H1 (cell line): ENCODE results near the gene SPACA5B. TPM values are rescaled to one million over a fixed set of nuclear protein-coding genes. Genes with fewer than 3 reads are reported as not detected.
"Not testable (repeated sequence)": the region's sequence is repeated elsewhere in the genome, so short reads cannot be mapped to it uniquely, and the experiment has no call there.

ENCODE experiments used
- CTCF ChIA-PET: fragments of 300-600 bp; sonication (Branson Sonifier 250); formaldehyde crosslinking; loops from one replicate; lab custom pipeline; 2021; ENCODE audit not compliant: partially characterized antibody; lab: Charles Lee
- POLR2A ChIA-PET: fragments of 300-600 bp; sonication (Branson Sonifier 250); formaldehyde crosslinking; loops from one replicate; lab custom pipeline; 2021; ENCODE audit warnings: inconsistent platforms; ENCODE audit not compliant: partially characterized antibody; lab: Charles Lee
- DNase-seq, 2 experiments: peaks; one replicate each; pipeline versions ENCODE4 v3.0.0 to v3.0.0-alpha.2; 2010 to 2022; ENCODE audit warnings: low spot score in 2 of 2, low read depth in 1 of 2, mixed read lengths in 1 of 2
- FAIRE-seq: peaks from 2 replicates; lab custom pipeline; 2011; peaks lifted over from hg19 to GRCh38; lab: Jason Lieb, UNC
- H2AFZ ChIP-seq: 2 replicates; pipeline ENCODE4 v1.8.1; 2012; ENCODE audit warnings: low read length, inconsistent platforms
- H2AK5ac ChIP-seq: 2 replicates; pipeline ENCODE4 v1.6.1; 2013; ENCODE audit warnings: low read depth, low read length
- H2BK120ac ChIP-seq: replicated peaks from 2 replicates; pipeline ENCODE3; 2013; ENCODE audit warnings: low read depth, low read length, inconsistent platforms
- H2BK12ac ChIP-seq: 2 replicates; pipeline ENCODE4 v1.6.1; 2013; ENCODE audit warnings: low read depth, low read length
- H2BK15ac ChIP-seq: 2 replicates; pipeline ENCODE4 v1.6.1; 2013; ENCODE audit warnings: low read length
- H2BK20ac ChIP-seq: 2 replicates; pipeline ENCODE4 v1.6.1; 2013; ENCODE audit warnings: low read length
- H2BK5ac ChIP-seq: 2 replicates; pipeline ENCODE4 v1.6.1; 2013; ENCODE audit warnings: low read depth, low read length
- H3K14ac ChIP-seq: 2 replicates; pipeline ENCODE4 v1.6.1; 2013; ENCODE audit warnings: inconsistent platforms; ENCODE audit not compliant: insufficient read length
- H3K18ac ChIP-seq: 2 replicates; pipeline ENCODE4 v1.6.1; 2013; ENCODE audit warnings: low read length; ENCODE audit errors: extremely low read depth
- H3K23ac ChIP-seq: 2 replicates; pipeline ENCODE4 v1.6.1; 2013; ENCODE audit warnings: inconsistent platforms; ENCODE audit not compliant: insufficient read length
- H3K23me2 ChIP-seq: 2 replicates; pipeline ENCODE4 v1.6.1; 2013; ENCODE audit warnings: low read depth, low read length
- H3K27ac ChIP-seq: 2 replicates; pipeline ENCODE4 v1.6.1; 2011; ENCODE audit warnings: low read depth, low read length, inconsistent platforms
- H3K27me3 ChIP-seq, 4 experiments: replicated peaks in 1 of 4; 1 replicate in 1 of 4; 2 replicates in 3 of 4; pipeline versions ENCODE4 v1.6.1 to v1.8.1; 2011 to 2013; ENCODE audit warnings: low read length in 3 of 4, mild to moderate bottlenecking in 3 of 4, inconsistent platforms in 2 of 4, mixed read lengths in 2 of 4, moderate library complexity in 1 of 4; ENCODE audit not compliant: control insufficient read depth in 3 of 4, insufficient read depth in 3 of 4; ENCODE audit errors: extremely low read depth in 1 of 4
- H3K36me3 ChIP-seq, 4 experiments: 2 replicates each; pipeline versions ENCODE4 v1.6.1 to v1.8.1; 2011 to 2013; ENCODE audit warnings: mild to moderate bottlenecking in 4 of 4, low read length in 3 of 4, moderate library complexity in 2 of 4, control low read depth in 1 of 4, inconsistent platforms in 1 of 4; ENCODE audit not compliant: insufficient read depth in 4 of 4, control insufficient read depth in 2 of 4
- H3K4ac ChIP-seq: replicated peaks from 2 replicates; pipeline ENCODE3; 2013; ENCODE audit warnings: low read length, low read depth, mixed read lengths, inconsistent platforms; ENCODE audit not compliant: insufficient read length
- H3K4me1 ChIP-seq, 4 experiments: replicated peaks in 1 of 4; 1 replicate in 1 of 4; 2 replicates in 3 of 4; pipeline versions ENCODE4 v1.6.1 to v1.8.1; 2011 to 2013; ENCODE audit warnings: low read length in 3 of 4, inconsistent platforms in 2 of 4, mixed read lengths in 1 of 4; ENCODE audit not compliant: insufficient read depth in 4 of 4, control insufficient read depth in 3 of 4
- H3K4me2 ChIP-seq, 2 experiments: 2 replicates each; pipeline versions ENCODE4 v1.6.1 to v1.8.1; 2011 to 2013; ENCODE audit warnings: low read depth in 2 of 2, low read length in 2 of 2, control low read depth in 1 of 2, inconsistent platforms in 1 of 2, mild to moderate bottlenecking in 1 of 2; ENCODE audit not compliant: insufficient read depth in 1 of 2
- H3K4me3 ChIP-seq, 4 experiments: fragments of 200-600, 300-600 bp in 1 of 4; sonication (generic), shearing (Covaris generic), sonication (Bioruptor Twin) in 1 of 4; 2 replicates each; pipeline versions ENCODE4 v1.5.1 to v1.8.1; 2011 to 2016; ENCODE audit warnings: low read length in 4 of 4, low read depth in 3 of 4, control low read depth in 2 of 4, inconsistent platforms in 2 of 4, mild to moderate bottlenecking in 2 of 4, mixed read lengths in 1 of 4, moderate library complexity in 1 of 4; ENCODE audit not compliant: insufficient read depth in 2 of 4; ENCODE audit errors: extremely low read depth in 1 of 4
- H3K56ac ChIP-seq: replicated peaks from 2 replicates; pipeline ENCODE3; 2013; ENCODE audit warnings: low read depth, mild to moderate bottlenecking, mixed read lengths, low read length, inconsistent platforms; ENCODE audit not compliant: insufficient read length
- H3K79me1 ChIP-seq: 2 replicates; pipeline ENCODE4 v1.6.1; 2013; ENCODE audit warnings: low read depth, low read length, control low read depth
- H3K79me2 ChIP-seq, 2 experiments: 2 replicates each; pipeline versions ENCODE4 v1.6.1 to v1.8.1; 2012 to 2013; ENCODE audit warnings: low read length in 2 of 2, mild to moderate bottlenecking in 2 of 2, inconsistent platforms in 1 of 2; ENCODE audit not compliant: insufficient read depth in 2 of 2, control insufficient read depth in 1 of 2
- H3K9ac ChIP-seq, 4 experiments: replicated peaks in 1 of 4; 1 replicate in 1 of 4; 2 replicates in 3 of 4; pipeline versions ENCODE4 v1.6.1 to v1.8.1; 2011 to 2013; ENCODE audit warnings: low read depth in 3 of 4, low read length in 3 of 4, control low read depth in 2 of 4, mild to moderate bottlenecking in 2 of 4, moderate library complexity in 2 of 4, inconsistent platforms in 1 of 4; ENCODE audit errors: extremely low read depth in 1 of 4
- H3K9me3 ChIP-seq, 2 experiments: 2 replicates each; pipeline versions ENCODE4 v1.6.1 to v1.8.1; 2012 to 2013; ENCODE audit warnings: mild to moderate bottlenecking in 2 of 2, moderate library complexity in 2 of 2, control low read depth in 1 of 2, inconsistent platforms in 1 of 2, low read depth in 1 of 2, low read length in 1 of 2, mixed read lengths in 1 of 2; ENCODE audit not compliant: insufficient read depth in 2 of 2
- H4K20me1 ChIP-seq, 2 experiments: replicated peaks in 1 of 2; 2 replicates each; pipeline versions ENCODE3 to v1.8.1; 2011 to 2013; ENCODE audit warnings: inconsistent platforms in 2 of 2, low read length in 2 of 2, mild to moderate bottlenecking in 1 of 2; ENCODE audit not compliant: insufficient read depth in 2 of 2, control insufficient read depth in 1 of 2
- H4K5ac ChIP-seq: 2 replicates; pipeline ENCODE4 v1.6.1; 2013; ENCODE audit warnings: low read length, low read depth, mixed read lengths, inconsistent platforms; ENCODE audit not compliant: insufficient read length
- H4K8ac ChIP-seq: 2 replicates; pipeline ENCODE4 v1.8.0; 2013; ENCODE audit warnings: mild to moderate bottlenecking, moderate library complexity, low read length, inconsistent platforms; ENCODE audit not compliant: insufficient read depth; ENCODE audit errors: extremely low read depth
- H4K91ac ChIP-seq: replicated peaks from 2 replicates; pipeline ENCODE3; 2013; ENCODE audit warnings: low read length, mixed read lengths, inconsistent platforms; ENCODE audit not compliant: insufficient read length
- JUN ChIP-seq: IDR thresholded peaks from 2 replicates; pipeline ENCODE4 v1.6.1; 2011; ENCODE audit warnings: low read depth, mild to moderate bottlenecking, improper control_type of control experiment, low read length
- MAFK ChIP-seq: IDR thresholded peaks from 2 replicates; pipeline ENCODE4 v1.6.1; 2012; ENCODE audit warnings: low read depth, mild to moderate bottlenecking, improper control_type of control experiment, low read length
- MAX ChIP-seq: IDR thresholded peaks from 2 replicates; pipeline ENCODE4 v1.6.1; 2012; ENCODE audit warnings: inconsistent platforms
- RNF2 ChIP-seq: fragments of 200-900, 300-1000 bp; sonication (generic); IDR thresholded peaks from 2 replicates; pipeline ENCODE4 v1.7.1; 2016; ENCODE audit warnings: borderline replicate concordance, low read depth, mild to moderate bottlenecking, antibody characterized with exemption, low read length; ENCODE audit not compliant: poor library complexity, severe bottlenecking; ENCODE audit errors: missing control alignments
- SP4 ChIP-seq: IDR thresholded peaks from 2 replicates; pipeline ENCODE4 v1.6.1; 2012; ENCODE audit warnings: low read length, inconsistent platforms
- WGBS, 2 experiments: shearing (Covaris generic) in 1 of 2; methylation state at CpG; one replicate each; pipeline versions ENCODE4 v1.1.6 to v1.1.7; 2013 to 2015; ENCODE audit warnings: low lambda C conversion rate in 2 of 2, mixed read lengths in 2 of 2, inconsistent platforms in 1 of 2, low coverage in 1 of 2, missing lambda C conversion rate in 1 of 2; ENCODE audit not compliant: insufficient replicate concordance in 2 of 2, insufficient coverage in 1 of 2, insufficient read length in 1 of 2; ENCODE audit errors: extremely low coverage in 1 of 2, missing lambda C conversion rate in 1 of 2; 5-methylcytosine and 5-hydroxymethylcytosine counted together
- polyA plus RNA-seq, 7 experiments: library from polyadenylated mRNA; depleted of rRNA in 3 of 7; stranded (reverse) in 5 of 7; unstranded in 2 of 7; fragments of >200 nt in 5 of 7; fragments of 200-250 nt in 2 of 7; gene quantifications; 1 replicate in 5 of 7; 2 replicates in 1 of 7; 4 replicates in 1 of 7; pipeline versions ENCODE4 v1.2.1 to v1.2.3, GENCODE V29; 2011 to 2013; ENCODE audit warnings: missing spikeins in 2 of 7, mixed read lengths in 2 of 7
- total RNA-seq: library from RNA; stranded (reverse); fragmentation: NEBNext Ultra II Directional; extraction: Animal tissue kit (Norgen Biotek cat#: 25700); gene quantifications from 2 replicates; pipeline ENCODE4 v1.2.1, GENCODE V29; 2021

Gene SPACA5B
- total and polyA plus RNA-seq, 2 of the 8 experiments (the other 6 are each of a cell fraction or from before 2014, with no cell fraction given), result not detected

GRCh38 chrX:48107717-48108116 lies 22.7 kb upstream of the SPACA5B start (continued):
- TF ChIP-seq RNF2, result no peak
- TF ChIP-seq MAFK, result no peak
- TF ChIP-seq SP4, result no peak
- TF ChIP-seq JUN, result no peak
- TF ChIP-seq MAX, result no peak

- H4K20me1 ChIP-seq, H2BK12ac ChIP-seq, H3K23ac ChIP-seq, H4K5ac ChIP-seq, H3K56ac ChIP-seq, H2BK20ac ChIP-seq, H3K4me1 ChIP-seq, H4K91ac ChIP-seq, H3K36me3 ChIP-seq, H3K27ac ChIP-seq, H3K79me2 ChIP-seq, H3K79me1 ChIP-seq, H3K18ac ChIP-seq, DNase-seq, H3K27me3 ChIP-seq, H2AK5ac ChIP-seq, H2AFZ ChIP-seq, H3K14ac ChIP-seq, POLR2A ChIA-PET, H3K9ac ChIP-seq, CTCF ChIA-PET, H2BK120ac ChIP-seq, FAIRE-seq, H3K4me3 ChIP-seq, H3K23me2 ChIP-seq, H4K8ac ChIP-seq, H2BK15ac ChIP-seq, H3K4ac ChIP-seq, H3K4me2 ChIP-seq, H3K9me3 ChIP-seq, H2BK5ac ChIP-seq: not testable (repeated sequence)
- 86% methylated on average over 10 of the region's 10 CpGs; no CpG with 5 or more reads in 1 of the 2 experiments for WGBS, 2 experiments
Measured at GRCh38 chrX:48125286-48125685, 5.1 kb upstream of the SPACA5B start.
